HG02938 (cell line): ENCODE measurements around the gene TLCD3B.

ENCODE experiments used
- ATAC-seq: cut with Tn5 transposase; IDR thresholded peaks from one replicate; pipeline ENCODE4 v1.9.1; 2021; ENCODE audit warnings: mild to moderate bottlenecking, moderate library complexity; ENCODE audit not compliant: unreplicated experiment

TLCD3B gene

GRCh38 chr16:29991571-29991904 is 39.5 kb downstream of the TLCD3B start:
- ATAC-seq, result no peak

- ATAC-seq, result no peak
Observed at GRCh38 chr16:29990883-29991570, 40.0 kb downstream of the TLCD3B start.

- no peak for ATAC-seq
Observed at GRCh38 chr16:29990034-29990433, 41.0 kb downstream of the TLCD3B start.

- ATAC-seq, result no peak
Observed at GRCh38 chr16:29989111-29989858, 41.8 kb downstream of the TLCD3B start.

- no peak for ATAC-seq
Observed at GRCh38 chr16:29988346-29989075, 42.6 kb downstream of the TLCD3B start.

GRCh38 chr16:29987371-29988085 is 43.5 kb downstream of the TLCD3B start:
- ATAC-seq, result no peak

- ATAC-seq, result no peak
Observed at GRCh38 chr16:29986931-29987330, 44.1 kb downstream of the TLCD3B start.

- no peak for ATAC-seq
Observed at GRCh38 chr16:29986231-29986630, 44.8 kb downstream of the TLCD3B start.

- no peak for ATAC-seq
Observed at GRCh38 chr16:29985271-29985811, 45.7 kb downstream of the TLCD3B start.

GRCh38 chr16:29984764-29985147 is 46.3 kb downstream of the TLCD3B start:
- ATAC-seq, result no peak

GRCh38 chr16:29984137-29984763 is 46.8 kb downstream of the TLCD3B start:
- no peak for ATAC-seq

GRCh38 chr16:29983420-29984136 is 47.5 kb downstream of the TLCD3B start:
- ATAC-seq, result no peak

GRCh38 chr16:29982560-29983419 is 48.3 kb downstream of the TLCD3B start:
- no peak for ATAC-seq

- ATAC-seq, result no peak
Observed at GRCh38 chr16:29978564-29979270, 52.4 kb downstream of the TLCD3B start.

GRCh38 chr16:29978081-29978480 is 53.0 kb downstream of the TLCD3B start:
- ATAC-seq, result no peak

- no peak for ATAC-seq
Observed at GRCh38 chr16:29977063-29977825, 53.8 kb downstream of the TLCD3B start.

- ATAC-seq, result no peak
Observed at GRCh38 chr16:29975811-29976511, 55.1 kb downstream of the TLCD3B start.
